Fibroblast of lung (primary cell): ENCODE data around the gene ATG5. TPM values are rescaled to one million over a fixed set of nuclear protein-coding genes. Genes with fewer than 3 reads are reported as not detected.

Experiments used
- DNase-seq, 2 donors: peaks; one replicate each; pipeline versions ENCODE4 v3.0.0 to v3.0.0-alpha.2; 2010; ENCODE audit warnings: low read depth in 2 of 2
- H2AFZ ChIP-seq: 2 replicates; pipeline ENCODE4 v1.5.1; 2012; ENCODE audit warnings: low read length, control low read depth, inconsistent platforms
- H3K27ac ChIP-seq: 2 replicates; pipeline ENCODE4 v1.5.1; 2011; ENCODE audit warnings: low read length, control low read depth; ENCODE audit not compliant: insufficient read depth
- H3K27me3 ChIP-seq: 2 replicates; pipeline ENCODE4 v1.5.1; 2011; ENCODE audit warnings: mild to moderate bottlenecking, low read length; ENCODE audit not compliant: control insufficient read depth, insufficient read depth
- H3K36me3 ChIP-seq: 2 replicates; pipeline ENCODE4 v1.5.1; 2011; ENCODE audit warnings: low read length; ENCODE audit not compliant: control insufficient read depth, insufficient read depth
- H3K4me1 ChIP-seq: 2 replicates; pipeline ENCODE4 v1.5.1; 2011; ENCODE audit warnings: low read length; ENCODE audit not compliant: control insufficient read depth, insufficient read depth; ENCODE audit errors: extremely low read depth
- H3K4me2 ChIP-seq: 2 replicates; pipeline ENCODE4 v1.5.1; 2011; ENCODE audit warnings: low read length, control low read depth; ENCODE audit not compliant: insufficient read depth; ENCODE audit errors: extremely low read depth
- H3K4me3 ChIP-seq, 4 experiments: fragments of 200-600 bp in 1 of 4; sonication (generic) in 1 of 4; replicated peaks in 1 of 4; 2 replicates each; pipeline ENCODE4 v1.5.1; 2011 to 2016; ENCODE audit warnings: low read length in 4 of 4, low read depth in 3 of 4, mild to moderate bottlenecking in 3 of 4, control low read depth in 2 of 4, inconsistent platforms in 1 of 4, mixed read lengths in 1 of 4; ENCODE audit not compliant: insufficient read depth in 1 of 4; ENCODE audit errors: control extremely low read depth in 1 of 4
- H3K79me2 ChIP-seq: 2 replicates; pipeline ENCODE4 v1.5.1; 2012; ENCODE audit warnings: mild to moderate bottlenecking, low read length, inconsistent platforms; ENCODE audit not compliant: control insufficient read depth, insufficient read depth
- H3K9ac ChIP-seq: 2 replicates; pipeline ENCODE4 v1.5.1; 2011; ENCODE audit warnings: mild to moderate bottlenecking, low read length, control low read depth; ENCODE audit not compliant: insufficient read depth
- H3K9me3 ChIP-seq: 2 replicates; pipeline ENCODE4 v1.5.1; 2012; ENCODE audit warnings: low read depth, low read length; ENCODE audit not compliant: control insufficient read depth, insufficient read depth
- H4K20me1 ChIP-seq: 2 replicates; pipeline ENCODE4 v1.5.1; 2011; ENCODE audit warnings: low read length; ENCODE audit not compliant: control insufficient read depth, insufficient read depth; ENCODE audit errors: extremely low read depth
- CTCF ChIP-seq, 2 donors: IDR thresholded peaks in 1 of 2; conservative IDR thresholded peaks in 1 of 2; 1 replicate in 1 of 2; 2 replicates in 1 of 2; pipeline ENCODE4 v1.5.1; 2011 to 2012; ENCODE audit warnings: low read length in 2 of 2, control low read depth in 1 of 2, inconsistent platforms in 1 of 2, low read depth in 1 of 2, mild to moderate bottlenecking in 1 of 2
- EZH2 ChIP-seq: IDR thresholded peaks from 2 replicates; pipeline ENCODE4 v1.5.1; 2012; ENCODE audit warnings: low read length, control low read depth, mild to moderate bottlenecking; ENCODE audit errors: missing control alignments
- polyA plus RNA-seq, 2 donors: library from polyadenylated mRNA; depleted of rRNA in 1 of 2; stranded (reverse) in 1 of 2; unstranded in 1 of 2; fragments of >200 nt; gene quantifications; 2 replicates each; pipeline ENCODE4 v1.2.1, GENCODE V29; 2011 to 2012; ENCODE audit warnings: missing spikeins in 1 of 2
- total RNA-seq: library from RNA; depleted of rRNA; stranded (reverse); fragments of >200 nt; gene quantifications from 2 replicates; pipeline ENCODE4 v1.2.1, GENCODE V29; 2014

ATG5 gene
- total and polyA plus RNA-seq, 2 donors (not counting 1 experiment from before 2014, with no cell fraction given) = 38.6 to 64.7 TPM

GRCh38 chr6:106178900-106179299 lies 146.7 kb downstream of the ATG5 start:
- no peak overlapping the region for H3K9ac ChIP-seq
- H3K27ac ChIP-seq = no peak overlapping the region
- no peaks in the 10 kb centered on the region for H3K27me3 ChIP-seq
- H3K9me3 ChIP-seq = no peaks in the 10 kb centered on the region
- H3K79me2 ChIP-seq = no peaks in the 10 kb centered on the region
- no peak overlapping the region for H3K4me2 ChIP-seq
- H4K20me1 ChIP-seq = no peaks in the 10 kb centered on the region
- no peak for DNase-seq
- H3K4me3 ChIP-seq = no peak overlapping the region
- no peak overlapping the region for H2AFZ ChIP-seq
- H3K36me3 ChIP-seq = no peaks in the 10 kb centered on the region
- TF ChIP-seq CTCF (conservative IDR thresholded peaks at IDR 0.05 in 1 of 2, IDR thresholded peaks at IDR 0.05 in 1 of 2; ENCODE audit: low read depth in 1 of 2, low read length in 2 of 2) (no peak), EZH2 (no peak)
- peaks cover 6% of the 10 kb centered on the region for H3K4me1 ChIP-seq

- peak; percentile 31 to 36 for DNase-seq
- Histone ChIP-seq H3K79me2 (no peaks in the 10 kb centered on the region), H3K27me3 (no peaks in the 10 kb centered on the region), H3K4me1 (peaks cover 6% of the 10 kb centered on the region), H3K36me3 (no peaks in the 10 kb centered on the region), H3K4me3 (no peak overlapping the region), H2AFZ (no peak overlapping the region), H3K4me2 (no peak overlapping the region), H3K27ac (no peak overlapping the region), H3K9me3 (no peaks in the 10 kb centered on the region), H4K20me1 (no peaks in the 10 kb centered on the region), H3K9ac (no peak overlapping the region)
- TF ChIP-seq CTCF (conservative IDR thresholded peaks at IDR 0.05 in 1 of 2, IDR thresholded peaks at IDR 0.05 in 1 of 2; ENCODE audit: low read depth in 1 of 2, low read length in 2 of 2) (no peak), EZH2 (no peak)
Measured at GRCh38 chr6:106177786-106178185, 147.8 kb downstream of the ATG5 start.

GRCh38 chr6:106173124-106173879 lies 152.3 kb downstream of the ATG5 start:
- Histone ChIP-seq H3K9me3 (no peaks in the 10 kb centered on the region), H2AFZ (no peak overlapping the region), H3K4me1 (no peaks in the 10 kb centered on the region), H3K9ac (no peak overlapping the region), H3K36me3 (no peaks in the 10 kb centered on the region), H3K4me3 (no peak overlapping the region), H3K79me2 (no peaks in the 10 kb centered on the region), H3K4me2 (no peak overlapping the region), H3K27me3 (no peaks in the 10 kb centered on the region), H3K27ac (no peak overlapping the region), H4K20me1 (no peaks in the 10 kb centered on the region)
- TF ChIP-seq CTCF (conservative IDR thresholded peaks at IDR 0.05 in 1 of 2, IDR thresholded peaks at IDR 0.05 in 1 of 2; ENCODE audit: low read depth in 1 of 2, low read length in 2 of 2) (no peak), EZH2 (no peak)
- DNase-seq = no peak
